Subcutaneous abdominal adipose tissue (tissue), 5 donors: Measurements from ENCODE around the gene RBM10.

ENCODE experiments used
- H3K27ac ChIP-seq: one replicate; pipeline ENCODE4 v1.7.0; 2013; ENCODE audit warnings: low read depth, mild to moderate bottlenecking, inconsistent platforms, low read length, moderate library complexity
- H3K27me3 ChIP-seq, 5 donors: one replicate each; pipeline ENCODE4 v1.7.0; 2013; ENCODE audit warnings: low read length in 5 of 5, inconsistent platforms in 1 of 5; ENCODE audit not compliant: control insufficient read depth in 5 of 5, insufficient read depth in 4 of 5
- H3K36me3 ChIP-seq, 5 donors: one replicate each; pipeline ENCODE4 v1.7.0; 2013; ENCODE audit warnings: low read length in 5 of 5; ENCODE audit not compliant: control insufficient read depth in 5 of 5, insufficient read depth in 5 of 5
- H3K4me1 ChIP-seq, 5 donors: one replicate each; pipeline ENCODE4 v1.7.0; 2013; ENCODE audit warnings: low read length in 5 of 5, mild to moderate bottlenecking in 3 of 5, moderate library complexity in 1 of 5; ENCODE audit not compliant: control insufficient read depth in 5 of 5, insufficient read depth in 5 of 5
- H3K4me3 ChIP-seq, 5 donors: one replicate each; pipeline ENCODE4 v1.7.0; 2013; ENCODE audit warnings: low read length in 5 of 5, low read depth in 1 of 5
- H3K9ac ChIP-seq, 5 donors: one replicate each; pipeline ENCODE4 v1.7.0; 2013; ENCODE audit warnings: low read length in 5 of 5, mild to moderate bottlenecking in 4 of 5, moderate library complexity in 3 of 5
- H3K9me3 ChIP-seq, 5 donors: one replicate each; pipeline ENCODE4 v1.7.0; 2013; ENCODE audit warnings: low read length in 5 of 5; ENCODE audit not compliant: control insufficient read depth in 5 of 5
- donor health status: healthy.
- donor health status: healthy.
- donor health status: healthy.
- donor health status: healthy.
- donor health status: healthy.

Gene RBM10

DNA sequence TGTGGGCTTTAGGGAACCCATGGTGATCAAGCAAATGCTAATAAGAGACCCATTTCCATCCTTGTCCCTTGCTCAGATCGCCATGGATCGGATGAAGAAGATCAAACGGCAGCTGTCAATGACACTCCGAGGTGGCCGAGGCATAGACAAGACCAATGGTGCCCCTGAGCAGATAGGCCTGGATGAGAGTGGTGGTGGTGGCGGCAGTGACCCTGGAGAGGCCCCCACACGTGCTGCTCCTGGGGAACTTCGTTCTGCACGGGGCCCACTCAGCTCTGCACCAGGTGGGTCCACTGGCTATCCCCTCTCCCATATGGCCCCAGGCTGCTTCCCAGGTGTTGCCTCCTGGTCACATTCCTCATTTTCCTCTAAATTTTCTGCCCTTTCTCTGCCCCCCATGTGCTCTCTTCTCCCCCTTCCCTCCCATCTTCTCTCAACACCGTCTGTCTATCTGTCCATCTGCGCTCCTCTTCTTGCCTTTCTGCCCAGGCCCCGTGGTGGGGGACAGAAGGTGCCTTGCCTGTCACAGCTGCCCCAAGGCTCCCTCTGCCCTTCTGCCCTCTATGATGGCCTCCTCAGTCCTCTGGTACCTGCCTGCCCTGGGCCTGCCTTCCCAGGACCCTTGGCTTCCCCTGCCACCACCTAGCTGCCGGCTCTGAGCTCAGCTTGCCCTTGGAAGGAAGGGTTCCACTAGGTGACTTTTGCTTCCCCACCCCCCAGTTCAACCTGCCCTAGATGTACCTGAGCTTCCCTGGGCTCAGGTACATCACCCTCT, 78.6 kb downstream of the RBM10 start:
- Histone ChIP-seq H3K27me3 (peaks cover 0 to 19% (median 4%) of the 10 kb centered on the region in 5 donors), H3K27ac (no peak overlapping the region), H3K9ac (no peak overlapping the region), H3K9me3 (no peaks in the 10 kb centered on the region), H3K4me3 (no peak overlapping the region), H3K36me3 (peaks cover 0 to 54% (median 50%) of the 10 kb centered on the region in 5 donors), H3K4me1 (peaks cover 3 to 25% (median 20%) of the 10 kb centered on the region in 5 donors)

DNA sequence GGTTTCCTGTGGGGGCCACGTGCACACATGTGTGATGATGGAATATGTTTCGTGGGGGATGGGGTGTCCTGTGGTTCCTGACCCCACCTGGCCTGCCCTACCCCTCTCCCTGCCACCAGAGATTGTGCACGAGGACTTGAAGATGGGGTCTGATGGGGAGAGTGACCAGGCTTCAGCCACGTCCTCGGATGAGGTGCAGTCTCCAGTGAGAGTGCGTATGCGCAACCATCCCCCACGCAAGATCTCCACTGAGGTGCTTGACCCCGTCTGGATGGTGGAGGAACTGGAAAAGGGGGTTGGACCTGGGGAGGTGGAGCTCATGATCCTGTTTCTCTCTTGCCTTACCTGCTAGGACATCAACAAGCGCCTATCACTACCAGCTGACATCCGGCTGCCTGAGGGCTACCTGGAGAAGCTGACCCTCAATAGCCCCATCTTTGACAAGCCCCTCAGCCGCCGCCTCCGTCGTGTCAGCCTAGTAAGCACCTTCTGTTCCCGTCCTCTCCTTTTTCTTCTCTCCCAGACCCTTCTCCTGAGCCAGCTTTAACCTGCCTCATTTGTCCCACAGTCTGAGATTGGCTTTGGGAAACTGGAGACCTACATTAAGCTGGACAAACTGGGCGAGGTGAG, 79.4 kb downstream of the RBM10 start:
- Histone ChIP-seq H3K4me3 (no peak overlapping the region), H3K27me3 (peaks cover 0 to 19% (median 4%) of the 10 kb centered on the region in 5 donors), H3K9ac (no peak overlapping the region), H3K9me3 (no peaks in the 10 kb centered on the region), H3K36me3 (peaks cover 0 to 60% (median 53%) of the 10 kb centered on the region in 5 donors), H3K27ac (no peak overlapping the region), H3K4me1 (peaks cover 3 to 21% (median 16%) of the 10 kb centered on the region in 5 donors)

DNA sequence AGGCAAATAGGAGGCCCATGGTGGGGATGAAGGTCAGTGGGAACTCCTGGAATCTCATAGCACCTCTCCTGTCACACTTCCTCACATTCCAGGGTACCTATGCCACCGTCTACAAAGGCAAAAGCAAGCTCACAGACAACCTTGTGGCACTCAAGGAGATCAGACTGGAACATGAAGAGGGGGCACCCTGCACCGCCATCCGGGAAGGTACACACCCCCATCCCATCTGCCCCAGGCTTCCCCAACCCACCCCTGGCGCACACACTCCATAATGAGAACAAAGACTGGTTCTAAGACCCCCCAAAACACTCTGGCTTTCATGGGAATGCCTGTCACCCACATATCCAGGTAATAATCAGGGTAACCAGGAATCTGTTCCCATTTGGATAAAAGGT, 79.9 kb downstream of the RBM10 start:
- no peak overlapping the region for H3K4me3 ChIP-seq
- H3K4me1 ChIP-seq, result peaks cover 2 to 16% (median 11%) of the 10 kb centered on the region in 5 donors
- peaks cover 0 to 19% (median 4%) of the 10 kb centered on the region in 5 donors for H3K27me3 ChIP-seq
- H3K9ac ChIP-seq, result no peak overlapping the region
- H3K27ac ChIP-seq, result no peak overlapping the region
- H3K36me3 ChIP-seq, result peaks cover 0 to 62% (median 53%) of the 10 kb centered on the region in 5 donors
- H3K9me3 ChIP-seq, result no peaks in the 10 kb centered on the region

DNA sequence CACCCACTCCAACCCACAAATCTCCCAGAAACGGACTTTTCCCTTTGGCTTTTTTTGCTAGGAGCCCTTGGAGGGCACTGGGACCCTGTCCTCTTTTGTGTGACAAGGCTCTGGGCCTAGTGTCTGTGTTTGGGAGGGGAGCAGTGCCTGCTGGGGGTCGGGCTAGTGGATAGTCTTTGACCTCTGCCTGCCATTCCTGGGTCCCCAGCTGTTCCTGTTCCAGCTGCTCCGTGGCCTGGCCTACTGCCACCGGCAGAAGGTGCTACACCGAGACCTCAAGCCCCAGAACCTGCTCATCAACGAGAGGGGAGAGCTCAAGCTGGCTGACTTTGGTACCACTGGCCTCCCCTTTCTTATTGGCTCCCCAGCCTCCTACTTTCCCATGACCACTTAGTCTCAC, 81.0 kb downstream of the RBM10 start:
- Histone ChIP-seq H3K9ac (peak overlapping the region in 1 of 5 donors; percentile 4), H3K9me3 (no peaks in the 10 kb centered on the region), H3K27ac (no peak overlapping the region), H3K4me1 (peaks cover 0 to 6% (median 0%) of the 10 kb centered on the region in 5 donors), H3K4me3 (no peak overlapping the region), H3K36me3 (peaks cover 0 to 62% (median 53%) of the 10 kb centered on the region in 5 donors), H3K27me3 (peaks cover 0 to 23% (median 6%) of the 10 kb centered on the region in 5 donors)

DNA sequence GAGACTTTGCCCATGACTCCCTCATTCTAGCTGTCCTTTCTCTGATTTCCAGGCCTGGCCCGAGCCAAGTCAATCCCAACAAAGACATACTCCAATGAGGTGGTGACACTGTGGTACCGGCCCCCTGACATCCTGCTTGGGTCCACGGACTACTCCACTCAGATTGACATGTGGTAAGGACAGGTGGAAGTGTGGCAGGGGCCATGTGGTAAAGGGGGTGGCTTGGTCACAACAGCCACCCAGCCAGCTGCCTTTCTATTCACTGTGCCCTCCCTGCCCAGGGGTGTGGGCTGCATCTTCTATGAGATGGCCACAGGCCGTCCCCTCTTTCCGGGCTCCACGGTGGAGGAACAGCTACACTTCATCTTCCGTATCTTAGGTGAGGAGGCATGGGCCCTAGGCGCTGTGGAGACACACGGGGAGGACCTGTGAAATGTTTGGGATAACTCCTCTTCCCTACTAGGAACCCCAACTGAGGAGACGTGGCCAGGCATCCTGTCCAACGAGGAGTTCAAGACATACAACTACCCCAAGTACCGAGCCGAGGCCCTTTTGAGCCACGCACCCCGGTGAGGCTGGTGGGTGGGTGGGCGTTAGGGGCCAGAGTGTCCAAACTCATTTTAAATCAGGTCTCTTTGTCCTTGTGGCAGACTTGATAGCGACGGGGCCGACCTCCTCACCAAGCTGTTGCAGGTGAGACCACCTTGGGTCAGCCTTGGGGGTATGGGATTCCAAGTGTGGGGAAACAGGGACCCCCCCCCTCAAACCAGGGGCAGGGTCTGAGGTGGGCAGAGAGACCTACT, 81.7 kb downstream of the RBM10 start:
- H3K9me3 ChIP-seq, result no peaks in the 10 kb centered on the region
- no peak overlapping the region for H3K27ac ChIP-seq
- H3K4me1 ChIP-seq, result peaks cover 0 to 2% (median 0%) of the 10 kb centered on the region in 5 donors
- H3K4me3 ChIP-seq, result no peak overlapping the region
- H3K27me3 ChIP-seq, result peaks cover 0 to 20% (median 8%) of the 10 kb centered on the region in 5 donors
- peaks cover 0 to 62% (median 53%) of the 10 kb centered on the region in 5 donors for H3K36me3 ChIP-seq
- H3K9ac ChIP-seq, result peak overlapping the region in 1 of 5 donors; percentile 4

DNA sequence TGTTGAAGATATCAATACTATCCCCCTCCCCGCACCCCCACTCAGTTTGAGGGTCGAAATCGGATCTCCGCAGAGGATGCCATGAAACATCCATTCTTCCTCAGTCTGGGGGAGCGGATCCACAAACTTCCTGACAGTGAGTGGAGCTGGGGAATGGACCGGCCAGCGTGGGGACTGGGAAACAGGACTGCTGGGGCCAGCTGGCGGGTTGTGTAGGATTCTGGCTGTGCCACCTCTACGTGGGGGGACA, 82.2 kb downstream of the RBM10 start:
- Histone ChIP-seq H3K9me3 (no peaks in the 10 kb centered on the region), H3K9ac (no peak overlapping the region), H3K4me1 (peaks cover 0 to 2% (median 0%) of the 10 kb centered on the region in 5 donors), H3K27ac (no peak overlapping the region), H3K4me3 (no peak overlapping the region), H3K27me3 (peaks cover 0 to 20% (median 12%) of the 10 kb centered on the region in 5 donors), H3K36me3 (peaks cover 0 to 62% (median 53%) of the 10 kb centered on the region in 5 donors)

DNA sequence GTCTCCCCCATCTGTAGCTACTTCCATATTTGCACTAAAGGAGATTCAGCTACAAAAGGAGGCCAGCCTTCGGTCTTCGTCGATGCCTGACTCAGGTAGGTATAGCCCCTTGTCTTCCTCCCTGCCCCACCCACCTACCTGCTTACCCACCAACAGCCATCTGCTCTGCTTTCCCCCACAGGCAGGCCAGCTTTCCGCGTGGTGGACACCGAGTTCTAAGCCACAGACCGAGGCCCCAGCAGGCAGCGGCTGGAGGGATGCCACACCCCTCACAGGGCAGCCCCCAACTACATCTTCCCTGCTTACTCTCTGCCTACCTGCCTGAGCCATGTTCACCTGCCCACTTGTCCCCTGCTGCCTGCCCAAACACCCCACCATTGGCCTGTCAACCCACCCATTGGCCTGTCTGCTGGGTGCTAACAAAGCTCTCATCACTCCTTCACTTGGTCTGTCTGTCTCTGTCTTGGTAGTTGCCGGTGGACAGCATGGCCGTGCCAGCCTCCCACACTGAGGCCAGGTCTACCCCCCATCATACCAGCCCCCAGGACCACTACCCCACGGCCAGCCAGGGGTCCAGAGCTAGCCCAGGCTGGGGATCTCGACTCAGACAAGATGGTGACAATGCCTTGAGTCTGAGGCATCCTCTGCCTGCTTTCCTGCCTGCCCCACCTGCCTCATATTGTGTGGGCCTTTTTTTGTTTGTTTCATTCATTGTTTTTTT, 83.7 kb downstream of the RBM10 start:
- peaks cover 0 to 55% (median 46%) of the 10 kb centered on the region in 5 donors for H3K36me3 ChIP-seq
- H3K27ac ChIP-seq, result no peak overlapping the region
- no peaks in the 10 kb centered on the region for H3K9me3 ChIP-seq
- H3K9ac ChIP-seq, result no peak overlapping the region
- no peak overlapping the region for H3K4me3 ChIP-seq
- H3K27me3 ChIP-seq, result peaks cover 0 to 22% (median 13%) of the 10 kb centered on the region in 5 donors
- H3K4me1 ChIP-seq, result peaks cover 0 to 10% (median 7%) of the 10 kb centered on the region in 5 donors

DNA sequence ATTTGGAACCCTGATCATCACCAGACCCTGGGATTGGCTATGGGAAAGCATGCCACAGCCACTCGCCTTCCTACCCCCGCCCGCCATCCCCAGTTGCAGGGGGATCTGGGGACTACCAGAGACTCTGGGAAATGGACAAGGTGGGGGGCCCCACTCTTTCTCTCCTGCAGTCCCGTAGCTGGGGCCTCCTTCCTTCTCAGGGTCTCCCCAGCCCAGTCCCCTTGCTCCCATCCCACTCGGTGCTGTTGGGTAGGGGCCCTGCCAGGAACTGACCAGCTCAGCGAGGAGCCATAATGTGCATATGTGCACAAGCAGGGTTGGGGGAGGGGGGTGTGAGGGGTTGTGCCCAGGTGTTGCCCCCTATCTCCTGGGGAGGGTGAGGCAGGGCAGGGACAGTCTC, 84.4 kb downstream of the RBM10 start:
- Histone ChIP-seq H3K9ac (no peak overlapping the region), H3K36me3 (peaks cover 0 to 48% (median 39%) of the 10 kb centered on the region in 5 donors), H3K27me3 (peaks cover 0 to 20% (median 6%) of the 10 kb centered on the region in 5 donors), H3K4me1 (peaks cover 3 to 10% (median 9%) of the 10 kb centered on the region in 5 donors), H3K9me3 (no peaks in the 10 kb centered on the region), H3K4me3 (no peak overlapping the region), H3K27ac (no peak overlapping the region)

DNA sequence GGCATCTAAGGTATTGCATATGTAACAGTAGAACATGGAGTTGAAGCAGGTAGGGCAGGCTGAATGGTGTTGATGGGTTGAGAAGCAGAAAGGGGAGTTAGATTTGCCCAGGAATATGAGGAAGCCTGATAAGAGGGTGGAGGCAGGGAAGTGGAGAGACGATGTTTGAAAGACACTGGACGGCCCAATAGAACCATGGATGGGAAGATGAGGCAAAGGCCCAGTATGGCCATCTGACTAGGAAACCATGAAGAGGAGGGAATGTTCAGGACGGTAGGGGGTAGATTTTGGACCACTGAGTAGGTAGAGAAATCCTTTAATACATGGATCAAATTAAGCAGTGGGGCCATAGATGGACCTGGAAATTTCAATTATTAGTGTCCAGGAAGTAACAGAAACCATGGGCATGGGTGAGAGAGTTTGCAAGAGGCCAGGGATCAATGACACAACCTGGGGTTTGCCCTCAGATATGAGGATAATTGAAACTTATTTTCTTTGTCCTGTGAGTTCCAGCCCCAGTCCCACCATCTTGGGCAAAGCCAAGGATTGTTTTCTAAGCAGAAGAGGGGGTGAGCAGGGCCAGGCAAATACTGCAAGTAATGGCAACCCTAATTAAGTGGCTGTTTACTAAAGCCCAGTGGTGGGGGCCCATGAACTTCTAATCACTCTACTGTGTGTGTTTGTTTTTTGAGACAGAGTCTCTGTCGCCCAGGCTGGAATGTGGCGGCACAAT, 85.3 kb downstream of the RBM10 start:
- no peak overlapping the region for H3K4me3 ChIP-seq
- no peak overlapping the region for H3K27ac ChIP-seq
- peaks cover 0 to 14% (median 4%) of the 10 kb centered on the region in 5 donors for H3K27me3 ChIP-seq
- no peak overlapping the region for H3K9ac ChIP-seq
- H3K9me3 ChIP-seq, result no peaks in the 10 kb centered on the region
- H3K36me3 ChIP-seq, result peaks cover 0 to 39% (median 30%) of the 10 kb centered on the region in 5 donors
- H3K4me1 ChIP-seq, result peaks cover 3 to 11% (median 10%) of the 10 kb centered on the region in 5 donors
